CD4-positive, alpha-beta T cell (primary cell): ENCODE results near the gene FLNC. TPM values are rescaled to one million over a fixed set of nuclear protein-coding genes. Genes with fewer than 3 reads are reported as not detected.

Experiments
- ATAC-seq: fragments of 200-7000 bp; cut with Tn5 transposase; one replicate; pipeline ENCODE4 v1.10.0; 2022; ENCODE audit warnings: mild to moderate bottlenecking; ENCODE audit not compliant: poor library complexity
- CTCF ChIA-PET: fragments of 350-600 bp; sonication (Branson Sonifier 250); formaldehyde crosslinking; loops from one replicate; lab custom pipeline; 2021; ENCODE audit warnings: antibody characterized with exemption, inconsistent platforms; lab: Charles Lee
- POLR2A ChIA-PET: fragments of 350-600 bp; sonication (Branson Sonifier 250); formaldehyde crosslinking; loops from one replicate; lab custom pipeline; 2021; ENCODE audit warnings: antibody characterized with exemption, inconsistent platforms; lab: Charles Lee
- DNase-seq, 14 experiments: peaks; one replicate each; pipeline ENCODE4 v3.0.0-alpha.2; 2013 to 2020; ENCODE audit warnings: mixed read lengths in 2 of 14
- H3K27ac ChIP-seq, 2 donors: one replicate each; pipeline versions ENCODE4 v1.5.1 to v1.7.0; 2013; ENCODE audit warnings: low read length in 2 of 2, low read depth in 1 of 2, mild to moderate bottlenecking in 1 of 2
- H3K27me3 ChIP-seq, 2 experiments: 1 replicate in 1 of 2; 2 replicates in 1 of 2; pipeline versions ENCODE4 v1.6.1 to v1.7.0; 2013; ENCODE audit warnings: low read length in 2 of 2, control low read depth in 1 of 2, mild to moderate bottlenecking in 1 of 2, moderate library complexity in 1 of 2; ENCODE audit not compliant: insufficient read depth in 2 of 2, control insufficient read depth in 1 of 2
- H3K36me3 ChIP-seq: one replicate; pipeline ENCODE4 v1.6.1; 2013; ENCODE audit warnings: low read length, control low read depth; ENCODE audit not compliant: insufficient read depth
- H3K4me1 ChIP-seq: one replicate; pipeline ENCODE4 v1.6.1; 2013; ENCODE audit warnings: low read length, control low read depth; ENCODE audit not compliant: insufficient read depth
- H3K4me3 ChIP-seq: one replicate; pipeline ENCODE4 v1.5.1; 2013; ENCODE audit warnings: mild to moderate bottlenecking, low read length, moderate library complexity
- H3K9me3 ChIP-seq, 2 experiments: 1 replicate in 1 of 2; 2 replicates in 1 of 2; pipeline versions ENCODE4 v1.6.1 to v1.7.0; 2013; ENCODE audit warnings: low read length in 2 of 2, mild to moderate bottlenecking in 2 of 2, control low read depth in 1 of 2, moderate library complexity in 1 of 2; ENCODE audit not compliant: control insufficient read depth in 1 of 2, insufficient read depth in 1 of 2
- H3K27ac Mint-ChIP-seq: one replicate; pipeline ENCODE4 v1.8.0; 2020; ENCODE audit warnings: mixed read lengths
- H3K27me3 Mint-ChIP-seq: one replicate; pipeline ENCODE4 v1.8.0; 2021; ENCODE audit warnings: mixed read lengths
- H3K36me3 Mint-ChIP-seq: one replicate; pipeline ENCODE4 v1.8.0; 2021; ENCODE audit warnings: low read depth, mixed read lengths
- H3K4me1 Mint-ChIP-seq: one replicate; pipeline ENCODE4 v1.8.0; 2021; ENCODE audit warnings: low read depth, mixed read lengths
- H3K4me3 Mint-ChIP-seq: one replicate; pipeline ENCODE4 v1.8.0; 2020; ENCODE audit warnings: mild to moderate bottlenecking, mixed read lengths
- H3K9me3 Mint-ChIP-seq: one replicate; pipeline ENCODE4 v1.8.0; 2020; ENCODE audit warnings: mixed read lengths
- CTCF ChIP-seq: fragments of 200-600 bp; IDR thresholded peaks from one replicate; pipeline ENCODE4 v1.8.0; 2022; ENCODE audit warnings: antibody characterized with exemption, mild to moderate bottlenecking
- intact Hi-C, 2 experiments: fragments of 100-400 bp; cut with DNase I in 1 of 2; cut with micrococcal nuclease in 1 of 2; formaldehyde crosslinking; loops; one replicate each; pipeline versions ENCODE4 v1.15.1 to v1.9.0; 2023 to 2025; cut with DNase I, micrococcal nuclease
- total RNA-seq, 174 experiments: library from RNA in 2 of 174; stranded (reverse) in 2 of 174; gene quantifications; one replicate each; pipeline ENCODE4 v1.2.3 and lab custom pipeline; 2021 to 2026

The FLNC gene
- total RNA-seq, 2 experiments from 2014 or later = 0.06 to 0.08 TPM

DNA sequence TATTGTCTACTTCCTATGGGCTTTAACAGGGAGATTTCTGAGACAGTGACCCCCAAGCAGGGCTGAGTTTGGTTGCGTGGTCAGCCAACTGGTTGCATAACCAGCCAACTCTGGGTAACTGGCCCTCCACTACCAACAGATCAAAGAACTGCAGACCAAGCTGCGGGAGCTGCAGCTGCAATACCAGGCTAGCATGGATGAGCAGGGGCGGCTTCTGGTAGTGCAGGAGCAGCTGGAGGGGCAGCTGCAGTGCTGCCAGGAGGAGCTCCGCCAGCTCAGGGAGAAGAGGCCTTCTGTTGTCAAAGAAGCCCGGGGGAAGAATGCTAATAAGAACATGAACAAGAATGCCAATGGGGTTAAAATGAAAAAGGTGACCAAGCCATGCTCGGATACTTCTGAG, 15.7 kb upstream of the FLNC start:
- Mint-ChIP-seq H3K27ac (no peak overlapping the region), H3K36me3 (no peaks in the 10 kb centered on the region), H3K9me3 (no peaks in the 10 kb centered on the region), H3K27me3 (no peaks in the 10 kb centered on the region), H3K4me1 (peaks cover under 1% of the 10 kb centered on the region), H3K4me3 (no peak overlapping the region)
- H3K4me1 ChIP-seq = no peaks in the 10 kb centered on the region
- ATAC-seq = no peak
- POLR2A ChIA-PET = interaction anchor here (0.6 kb wide), 1 partner anchor 394 kb away, joined by 3 read pairs; no protein-coding TSS in a partner anchor
- no peaks in the 10 kb centered on the region for H3K27me3 ChIP-seq
- H3K27ac ChIP-seq = no peak overlapping the region
- CTCF ChIA-PET = no interaction called here
- intact Hi-C loops = no loop called here
- no peak for TF ChIP-seq CTCF
- no peaks in the 10 kb centered on the region for H3K9me3 ChIP-seq
- no peaks in the 10 kb centered on the region for H3K36me3 ChIP-seq
- DNase-seq = no peak
- H3K4me3 ChIP-seq = no peak overlapping the region

GRCh38 chr7:128815289-128815942, 14.8 kb upstream of the FLNC start:
- Mint-ChIP-seq H3K4me1 (peaks cover 9% of the 10 kb centered on the region), H3K27ac (no peak overlapping the region)
- CTCF ChIA-PET = no interaction called here

DNA sequence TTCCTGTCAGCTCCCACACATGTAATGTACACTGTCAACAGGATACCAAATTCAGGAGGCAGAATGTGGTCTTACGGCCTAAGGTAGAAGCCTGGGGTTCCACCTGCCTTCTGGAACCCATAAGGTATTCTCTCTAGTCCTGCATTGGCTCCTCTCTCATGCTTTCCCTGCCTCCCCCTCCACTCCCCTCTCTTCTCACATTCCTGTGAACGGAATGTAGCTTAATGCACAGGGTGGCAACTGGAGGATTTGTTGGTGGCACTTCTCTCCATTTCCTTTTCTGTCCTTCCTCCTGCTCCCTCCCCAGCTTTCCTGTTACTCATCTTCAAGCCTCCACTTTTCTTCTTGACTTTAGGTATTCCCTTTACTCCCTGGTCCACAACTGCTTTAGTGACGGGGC, 11.5 kb upstream of the FLNC start:
- H3K36me3 Mint-ChIP-seq = no peaks in the 10 kb centered on the region
- no peak for ATAC-seq
- intact Hi-C loops = no loop called here
- Histone ChIP-seq H3K4me1 (no peaks in the 10 kb centered on the region), H3K27ac (no peak overlapping the region), H3K27me3 (no peaks in the 10 kb centered on the region), H3K9me3 (no peaks in the 10 kb centered on the region), H3K36me3 (no peaks in the 10 kb centered on the region), H3K4me3 (no peak overlapping the region)
- DNase-seq = no peak
- H3K4me3 Mint-ChIP-seq = no peak overlapping the region
- CTCF ChIA-PET = no interaction called here
- H3K27me3 Mint-ChIP-seq = peaks cover 2% of the 10 kb centered on the region
- POLR2A ChIA-PET = no interaction called here
- no peak overlapping the region for H3K27ac Mint-ChIP-seq
- no peak for TF ChIP-seq CTCF
- H3K4me1 Mint-ChIP-seq = peaks cover 10% of the 10 kb centered on the region
- H3K9me3 Mint-ChIP-seq = no peaks in the 10 kb centered on the region

More at GRCh38 chr7:128815289-128815942, 14.8 kb upstream of the FLNC start:
- Histone ChIP-seq H3K27ac (no peak overlapping the region), H3K36me3 (no peaks in the 10 kb centered on the region), H3K9me3 (no peaks in the 10 kb centered on the region), H3K4me3 (no peak overlapping the region), H3K4me1 (no peaks in the 10 kb centered on the region), H3K27me3 (no peaks in the 10 kb centered on the region)
- H3K36me3 Mint-ChIP-seq = no peaks in the 10 kb centered on the region
- no peaks in the 10 kb centered on the region for H3K9me3 Mint-ChIP-seq
- no peak overlapping the region for H3K4me3 Mint-ChIP-seq
- DNase-seq = no peak
- POLR2A ChIA-PET = no interaction called here
- no peak for TF ChIP-seq CTCF
- no peaks in the 10 kb centered on the region for H3K27me3 Mint-ChIP-seq
- intact Hi-C loops = no loop called here
- ATAC-seq = no peak
